Measurements from ENCODE around the gene BST1. TPM values are rescaled to one million over a fixed set of nuclear protein-coding genes. Genes with fewer than 3 reads are reported as not detected.

Gene BST1
- total RNA-seq, 1 experiment from 2014 or later, result 1.4 TPM

DNA sequence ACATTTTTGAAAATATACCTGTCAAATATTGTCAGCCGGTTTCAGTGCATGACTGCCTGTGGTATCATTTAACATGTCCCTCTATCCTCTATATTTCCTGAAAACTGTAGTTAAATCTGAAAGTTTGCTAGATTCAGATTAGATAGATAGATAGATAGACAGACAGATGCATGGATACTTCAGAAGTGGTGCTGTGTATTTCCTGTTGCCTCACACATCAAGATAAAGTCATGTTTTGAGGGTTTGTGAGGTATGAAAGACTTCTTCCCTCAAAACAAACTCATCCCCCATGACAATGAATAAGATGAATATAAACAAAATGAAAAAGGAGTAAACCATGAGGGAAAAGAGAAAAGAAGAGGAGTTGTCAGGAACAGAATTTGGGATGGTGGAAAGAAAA is 6.0 kb upstream of the BST1 start:
- CTCF ChIA-PET, result no interaction called here

DNA sequence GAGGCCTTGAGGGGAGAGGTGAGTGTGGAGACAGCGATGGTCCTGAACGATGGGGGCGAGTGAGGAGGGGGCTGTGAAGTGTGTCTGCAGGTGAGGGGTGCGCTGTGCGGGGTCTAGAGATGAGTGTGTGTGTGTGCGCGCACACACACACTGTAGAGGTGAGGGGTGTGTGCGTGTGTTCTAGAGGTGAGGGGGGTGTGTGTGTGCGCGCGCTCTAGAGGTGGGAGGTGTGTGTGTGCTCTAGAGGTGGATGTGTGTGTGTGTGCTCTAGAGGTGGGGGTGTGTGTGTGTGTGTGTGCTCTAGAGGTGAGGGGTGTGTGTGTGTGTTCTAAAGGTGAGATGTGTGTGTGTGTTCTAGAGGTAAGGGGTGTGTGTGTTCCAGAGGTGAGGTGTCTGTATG is 574 bp downstream of the BST1 start:
- Mint-ChIP-seq H3K4me1 (peaks cover 33% of the 10 kb centered on the region), H3K9me3 (peaks cover 14% of the 10 kb centered on the region), H3K36me3 (peaks cover 8% of the 10 kb centered on the region), H3K27me3 (ENCODE audit: low read depth) (peaks cover 25% of the 10 kb centered on the region), H3K27ac (no peak overlapping the region), H3K4me3 (peak overlapping the region; percentile 63)
- CTCF ChIA-PET, result no interaction called here
- DNase-seq (ENCODE audit: low spot score), result no peak
- POLR2A ChIA-PET, result no interaction called here
- no peak for ATAC-seq
- TF ChIP-seq NR2C2 (CRISPR knock-in tag; IDR thresholded peaks at IDR 0.05) (no peak), ZNF423 (CRISPR knock-in tag; IDR thresholded peaks at IDR 0.05) (no peak), NFATC4 (CRISPR knock-in tag; IDR thresholded peaks at IDR 0.05) (no peak), TEAD1 (CRISPR knock-in tag; IDR thresholded peaks at IDR 0.05) (no peak), TEAD4 (CRISPR knock-in tag; IDR thresholded peaks at IDR 0.05) (no peak), HMGA2 (CRISPR knock-in tag; IDR thresholded peaks at IDR 0.05) (no peak)
- TF ChIP-seq, protein P1, sequence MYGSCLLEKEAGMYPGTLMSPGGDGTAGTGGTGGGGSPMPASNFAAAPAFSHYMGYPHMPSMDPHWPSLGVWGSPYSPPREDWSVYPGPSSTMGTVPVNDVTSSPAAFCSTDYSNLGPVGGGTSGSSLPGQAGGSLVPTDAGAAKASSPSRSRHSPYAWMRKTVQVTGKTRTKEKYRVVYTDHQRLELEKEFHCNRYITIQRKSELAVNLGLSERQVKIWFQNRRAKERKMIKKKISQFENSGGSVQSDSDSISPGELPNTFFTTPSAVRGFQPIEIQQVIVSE (CRISPR knock-in tag; IDR thresholded peaks at IDR 0.05; ENCODE audit: borderline replicate concordance), result no peak
- TF ChIP-seq, protein P2, sequence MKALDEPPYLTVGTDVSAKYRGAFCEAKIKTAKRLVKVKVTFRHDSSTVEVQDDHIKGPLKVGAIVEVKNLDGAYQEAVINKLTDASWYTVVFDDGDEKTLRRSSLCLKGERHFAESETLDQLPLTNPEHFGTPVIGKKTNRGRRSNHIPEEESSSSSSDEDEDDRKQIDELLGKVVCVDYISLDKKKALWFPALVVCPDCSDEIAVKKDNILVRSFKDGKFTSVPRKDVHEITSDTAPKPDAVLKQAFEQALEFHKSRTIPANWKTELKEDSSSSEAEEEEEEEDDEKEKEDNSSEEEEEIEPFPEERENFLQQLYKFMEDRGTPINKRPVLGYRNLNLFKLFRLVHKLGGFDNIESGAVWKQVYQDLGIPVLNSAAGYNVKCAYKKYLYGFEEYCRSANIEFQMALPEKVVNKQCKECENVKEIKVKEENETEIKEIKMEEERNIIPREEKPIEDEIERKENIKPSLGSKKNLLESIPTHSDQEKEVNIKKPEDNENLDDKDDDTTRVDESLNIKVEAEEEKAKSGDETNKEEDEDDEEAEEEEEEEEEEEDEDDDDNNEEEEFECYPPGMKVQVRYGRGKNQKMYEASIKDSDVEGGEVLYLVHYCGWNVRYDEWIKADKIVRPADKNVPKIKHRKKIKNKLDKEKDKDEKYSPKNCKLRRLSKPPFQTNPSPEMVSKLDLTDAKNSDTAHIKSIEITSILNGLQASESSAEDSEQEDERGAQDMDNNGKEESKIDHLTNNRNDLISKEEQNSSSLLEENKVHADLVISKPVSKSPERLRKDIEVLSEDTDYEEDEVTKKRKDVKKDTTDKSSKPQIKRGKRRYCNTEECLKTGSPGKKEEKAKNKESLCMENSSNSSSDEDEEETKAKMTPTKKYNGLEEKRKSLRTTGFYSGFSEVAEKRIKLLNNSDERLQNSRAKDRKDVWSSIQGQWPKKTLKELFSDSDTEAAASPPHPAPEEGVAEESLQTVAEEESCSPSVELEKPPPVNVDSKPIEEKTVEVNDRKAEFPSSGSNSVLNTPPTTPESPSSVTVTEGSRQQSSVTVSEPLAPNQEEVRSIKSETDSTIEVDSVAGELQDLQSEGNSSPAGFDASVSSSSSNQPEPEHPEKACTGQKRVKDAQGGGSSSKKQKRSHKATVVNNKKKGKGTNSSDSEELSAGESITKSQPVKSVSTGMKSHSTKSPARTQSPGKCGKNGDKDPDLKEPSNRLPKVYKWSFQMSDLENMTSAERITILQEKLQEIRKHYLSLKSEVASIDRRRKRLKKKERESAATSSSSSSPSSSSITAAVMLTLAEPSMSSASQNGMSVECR (CRISPR knock-in tag; IDR thresholded peaks at IDR 0.05; ENCODE audit: borderline replicate concordance), result no peak
- TF ChIP-seq, protein P3, sequence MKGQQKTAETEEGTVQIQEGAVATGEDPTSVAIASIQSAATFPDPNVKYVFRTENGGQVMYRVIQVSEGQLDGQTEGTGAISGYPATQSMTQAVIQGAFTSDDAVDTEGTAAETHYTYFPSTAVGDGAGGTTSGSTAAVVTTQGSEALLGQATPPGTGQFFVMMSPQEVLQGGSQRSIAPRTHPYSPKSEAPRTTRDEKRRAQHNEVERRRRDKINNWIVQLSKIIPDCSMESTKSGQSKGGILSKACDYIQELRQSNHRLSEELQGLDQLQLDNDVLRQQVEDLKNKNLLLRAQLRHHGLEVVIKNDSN (CRISPR knock-in tag; IDR thresholded peaks at IDR 0.05), result no peak
- TF ChIP-seq, protein P4, sequence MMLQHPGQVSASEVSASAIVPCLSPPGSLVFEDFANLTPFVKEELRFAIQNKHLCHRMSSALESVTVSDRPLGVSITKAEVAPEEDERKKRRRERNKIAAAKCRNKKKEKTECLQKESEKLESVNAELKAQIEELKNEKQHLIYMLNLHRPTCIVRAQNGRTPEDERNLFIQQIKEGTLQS (CRISPR knock-in tag; conservative IDR thresholded peaks at IDR 0.05), result no peak
- TF ChIP-seq, protein P5, sequence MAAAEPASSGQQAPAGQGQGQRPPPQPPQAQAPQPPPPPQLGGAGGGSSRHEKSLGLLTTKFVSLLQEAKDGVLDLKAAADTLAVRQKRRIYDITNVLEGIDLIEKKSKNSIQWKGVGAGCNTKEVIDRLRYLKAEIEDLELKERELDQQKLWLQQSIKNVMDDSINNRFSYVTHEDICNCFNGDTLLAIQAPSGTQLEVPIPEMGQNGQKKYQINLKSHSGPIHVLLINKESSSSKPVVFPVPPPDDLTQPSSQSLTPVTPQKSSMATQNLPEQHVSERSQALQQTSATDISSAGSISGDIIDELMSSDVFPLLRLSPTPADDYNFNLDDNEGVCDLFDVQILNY (CRISPR knock-in tag; IDR thresholded peaks at IDR 0.05), result no peak
- TF ChIP-seq, protein P6, sequence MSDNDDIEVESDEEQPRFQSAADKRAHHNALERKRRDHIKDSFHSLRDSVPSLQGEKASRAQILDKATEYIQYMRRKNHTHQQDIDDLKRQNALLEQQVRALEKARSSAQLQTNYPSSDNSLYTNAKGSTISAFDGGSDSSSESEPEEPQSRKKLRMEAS (CRISPR knock-in tag; IDR thresholded peaks at IDR 0.05), result no peak

More for the DNA sequence above, 6.0 kb upstream of the BST1 start:
- H3K4me1 Mint-ChIP-seq, result peaks cover 48% of the 10 kb centered on the region
- H3K9me3 Mint-ChIP-seq, result peaks cover 40% of the 10 kb centered on the region
- POLR2A ChIA-PET, result no interaction called here
- TF ChIP-seq, protein P7, sequence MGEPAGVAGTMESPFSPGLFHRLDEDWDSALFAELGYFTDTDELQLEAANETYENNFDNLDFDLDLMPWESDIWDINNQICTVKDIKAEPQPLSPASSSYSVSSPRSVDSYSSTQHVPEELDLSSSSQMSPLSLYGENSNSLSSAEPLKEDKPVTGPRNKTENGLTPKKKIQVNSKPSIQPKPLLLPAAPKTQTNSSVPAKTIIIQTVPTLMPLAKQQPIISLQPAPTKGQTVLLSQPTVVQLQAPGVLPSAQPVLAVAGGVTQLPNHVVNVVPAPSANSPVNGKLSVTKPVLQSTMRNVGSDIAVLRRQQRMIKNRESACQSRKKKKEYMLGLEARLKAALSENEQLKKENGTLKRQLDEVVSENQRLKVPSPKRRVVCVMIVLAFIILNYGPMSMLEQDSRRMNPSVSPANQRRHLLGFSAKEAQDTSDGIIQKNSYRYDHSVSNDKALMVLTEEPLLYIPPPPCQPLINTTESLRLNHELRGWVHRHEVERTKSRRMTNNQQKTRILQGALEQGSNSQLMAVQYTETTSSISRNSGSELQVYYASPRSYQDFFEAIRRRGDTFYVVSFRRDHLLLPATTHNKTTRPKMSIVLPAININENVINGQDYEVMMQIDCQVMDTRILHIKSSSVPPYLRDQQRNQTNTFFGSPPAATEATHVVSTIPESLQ (CRISPR knock-in tag; IDR thresholded peaks at IDR 0.05), result no peak
- no peak for TF ChIP-seq NFATC4 (CRISPR knock-in tag; IDR thresholded peaks at IDR 0.05)
- no peak for TF ChIP-seq ETV6 (CRISPR knock-in tag; IDR thresholded peaks at IDR 0.05)
- TF ChIP-seq, protein P1 (CRISPR knock-in tag; IDR thresholded peaks at IDR 0.05; ENCODE audit: borderline replicate concordance), result no peak
- no peak for TF ChIP-seq FOXJ3 (CRISPR knock-in tag; IDR thresholded peaks at IDR 0.05; ENCODE audit: borderline replicate concordance)
- no peak for TF ChIP-seq EMX1 (CRISPR knock-in tag; IDR thresholded peaks at IDR 0.05)
- TF ChIP-seq, protein P8, sequence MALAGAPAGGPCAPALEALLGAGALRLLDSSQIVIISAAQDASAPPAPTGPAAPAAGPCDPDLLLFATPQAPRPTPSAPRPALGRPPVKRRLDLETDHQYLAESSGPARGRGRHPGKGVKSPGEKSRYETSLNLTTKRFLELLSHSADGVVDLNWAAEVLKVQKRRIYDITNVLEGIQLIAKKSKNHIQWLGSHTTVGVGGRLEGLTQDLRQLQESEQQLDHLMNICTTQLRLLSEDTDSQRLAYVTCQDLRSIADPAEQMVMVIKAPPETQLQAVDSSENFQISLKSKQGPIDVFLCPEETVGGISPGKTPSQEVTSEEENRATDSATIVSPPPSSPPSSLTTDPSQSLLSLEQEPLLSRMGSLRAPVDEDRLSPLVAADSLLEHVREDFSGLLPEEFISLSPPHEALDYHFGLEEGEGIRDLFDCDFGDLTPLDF (CRISPR knock-in tag; IDR thresholded peaks at IDR 0.05), result no peak
- TF ChIP-seq ESRRA (CRISPR knock-in tag; IDR thresholded peaks at IDR 0.05; ENCODE audit: borderline replicate concordance), result no peak
- no peak for TF ChIP-seq PRRX2 (CRISPR knock-in tag; IDR thresholded peaks at IDR 0.05)
- TF ChIP-seq, protein P9, sequence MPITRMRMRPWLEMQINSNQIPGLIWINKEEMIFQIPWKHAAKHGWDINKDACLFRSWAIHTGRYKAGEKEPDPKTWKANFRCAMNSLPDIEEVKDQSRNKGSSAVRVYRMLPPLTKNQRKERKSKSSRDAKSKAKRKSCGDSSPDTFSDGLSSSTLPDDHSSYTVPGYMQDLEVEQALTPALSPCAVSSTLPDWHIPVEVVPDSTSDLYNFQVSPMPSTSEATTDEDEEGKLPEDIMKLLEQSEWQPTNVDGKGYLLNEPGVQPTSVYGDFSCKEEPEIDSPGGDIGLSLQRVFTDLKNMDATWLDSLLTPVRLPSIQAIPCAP (CRISPR knock-in tag; IDR thresholded peaks at IDR 0.05), result no peak
- TF ChIP-seq, protein P10, sequence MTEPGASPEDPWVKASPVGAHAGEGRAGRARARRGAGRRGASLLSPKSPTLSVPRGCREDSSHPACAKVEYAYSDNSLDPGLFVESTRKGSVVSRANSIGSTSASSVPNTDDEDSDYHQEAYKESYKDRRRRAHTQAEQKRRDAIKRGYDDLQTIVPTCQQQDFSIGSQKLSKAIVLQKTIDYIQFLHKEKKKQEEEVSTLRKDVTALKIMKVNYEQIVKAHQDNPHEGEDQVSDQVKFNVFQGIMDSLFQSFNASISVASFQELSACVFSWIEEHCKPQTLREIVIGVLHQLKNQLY (CRISPR knock-in tag; IDR thresholded peaks at IDR 0.05), result no peak
- no peak for TF ChIP-seq NFYB (CRISPR knock-in tag; conservative IDR thresholded peaks at IDR 0.05; ENCODE audit: low read depth)
- peaks cover 12% of the 10 kb centered on the region for H3K36me3 Mint-ChIP-seq
- H3K27me3 Mint-ChIP-seq (ENCODE audit: low read depth), result peaks cover 11% of the 10 kb centered on the region
- DNase-seq (ENCODE audit: low spot score) (no peak), ATAC-seq (no peak)
- no peak overlapping the region for H3K4me3 Mint-ChIP-seq
- H3K27ac Mint-ChIP-seq, result no peak overlapping the region

All from WTC11 (cell line).